Stimulated activated CD8-positive, alpha-beta memory T cell treated with anti-CD3 and anti-CD28 coated beads, Interleukin-12 subunit alpha, Interleukin-12 subunit beta, amount 100 ng/mL, for 1 hour (primary cell): Measurements from ENCODE around the gene KCNMB2.
"Not testable (repeated sequence)": the region's sequence is repeated elsewhere in the genome, so short reads cannot be mapped to it uniquely, and the experiment has no call there.

ENCODE experiments used
- DNase-seq: peaks from one replicate; pipeline ENCODE4 v3.0.0-alpha.2; 2020; ENCODE audit warnings: low read depth

The KCNMB2 gene

DNA sequence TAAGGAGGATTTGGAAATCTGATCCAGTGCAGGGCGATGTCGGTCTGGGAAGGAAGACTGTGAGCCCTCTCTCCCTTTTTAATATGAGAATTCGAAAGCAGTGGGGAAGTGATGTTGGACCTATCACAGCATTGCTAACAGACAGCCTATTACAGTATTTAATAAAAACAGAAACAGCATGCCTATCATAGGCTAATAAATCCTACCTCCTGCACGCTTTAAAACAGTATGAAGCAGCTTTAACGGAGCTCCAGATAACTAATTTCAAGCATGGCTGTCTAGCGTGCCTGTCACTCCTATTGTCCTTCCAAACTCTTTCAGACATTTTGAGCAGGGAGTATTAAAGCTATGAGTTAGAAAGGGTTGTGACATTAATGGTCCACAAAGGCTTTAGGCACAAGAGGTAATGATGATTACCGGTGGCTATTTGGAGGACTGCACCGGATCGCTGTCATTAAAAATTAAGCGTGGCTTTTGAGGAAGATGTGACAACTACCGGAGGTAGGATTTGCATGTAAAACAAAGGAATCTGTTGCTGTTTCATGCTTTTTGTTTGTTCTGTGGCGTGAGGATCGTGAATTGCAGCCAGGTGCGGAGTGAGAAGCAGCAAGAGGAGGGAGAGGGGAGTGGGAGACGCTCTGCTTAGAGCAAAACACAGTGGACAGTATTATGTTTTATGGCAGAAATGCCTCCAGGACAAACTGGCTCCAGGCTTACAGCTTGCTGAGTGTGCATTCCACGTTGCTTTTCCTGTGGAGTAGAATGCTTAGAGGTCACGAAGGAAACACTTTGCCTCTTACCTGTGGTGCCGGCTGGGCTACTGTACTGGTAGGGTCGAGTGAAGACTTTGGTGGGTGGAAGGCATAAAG, at the start of gene KCNMB2:
KCNMB2 (plus strand) TSS at position 226 of the 869 bp plus-strand sequence.
- no peak for DNase-seq

DNA sequence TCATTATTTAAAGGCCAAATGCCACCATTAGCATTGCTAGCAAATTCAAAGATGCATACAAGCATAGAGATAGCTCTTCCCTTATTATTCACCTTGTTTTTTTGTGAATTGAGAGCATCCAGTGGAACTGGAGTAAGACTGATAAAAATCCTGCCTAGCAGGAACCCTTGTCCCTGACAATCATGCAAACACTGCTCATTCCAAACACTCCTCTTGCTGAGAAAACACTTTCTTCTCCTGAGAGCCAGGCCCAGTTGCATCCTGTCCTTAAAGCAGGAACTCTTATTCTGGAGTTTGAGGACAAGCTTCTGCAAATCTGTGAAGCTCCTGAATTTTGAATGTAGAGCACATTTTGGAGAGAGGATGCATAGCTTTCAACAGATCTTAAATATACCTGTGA, 49.3 kb upstream of the KCNMB2 start:
- no peak for DNase-seq

DNA sequence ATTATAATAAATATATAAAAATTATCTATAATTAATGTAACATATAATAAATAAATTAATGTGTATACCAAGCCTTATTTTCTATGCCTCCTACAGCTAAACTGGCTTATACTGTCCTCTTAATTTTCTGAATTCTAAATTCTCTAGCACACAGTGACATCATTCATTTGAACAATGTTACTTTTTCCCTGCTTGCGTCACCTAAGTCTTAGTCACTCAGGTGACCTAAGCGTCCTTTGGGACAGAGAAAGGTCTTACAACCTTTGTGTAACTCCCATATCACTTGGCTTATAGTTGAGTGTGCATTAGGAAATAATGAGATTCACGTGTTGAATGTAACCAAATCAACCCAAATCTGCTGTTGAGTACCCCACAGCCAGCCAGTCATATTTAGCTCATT, 48.5 kb upstream of the KCNMB2 start:
- no peak for DNase-seq

DNA sequence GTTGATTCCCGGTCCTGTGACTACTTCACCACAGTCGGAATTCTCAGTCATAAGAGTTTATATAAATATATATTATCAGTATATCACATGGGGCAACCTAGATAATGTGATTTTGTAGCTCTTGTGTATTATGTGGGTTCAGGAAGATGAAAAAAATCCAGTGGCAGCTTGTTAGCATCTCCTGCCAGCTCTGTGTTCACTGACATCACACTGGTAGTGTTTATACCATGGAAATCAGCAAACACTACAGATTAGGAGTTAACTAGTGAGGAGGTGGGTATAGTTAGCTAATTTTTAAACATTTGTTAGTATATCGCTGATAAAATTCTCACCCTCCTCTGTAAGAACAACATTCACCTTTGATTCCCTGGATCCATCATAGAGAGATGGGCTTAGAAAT, 44.5 kb upstream of the KCNMB2 start:
- DNase-seq, result no peak

DNA sequence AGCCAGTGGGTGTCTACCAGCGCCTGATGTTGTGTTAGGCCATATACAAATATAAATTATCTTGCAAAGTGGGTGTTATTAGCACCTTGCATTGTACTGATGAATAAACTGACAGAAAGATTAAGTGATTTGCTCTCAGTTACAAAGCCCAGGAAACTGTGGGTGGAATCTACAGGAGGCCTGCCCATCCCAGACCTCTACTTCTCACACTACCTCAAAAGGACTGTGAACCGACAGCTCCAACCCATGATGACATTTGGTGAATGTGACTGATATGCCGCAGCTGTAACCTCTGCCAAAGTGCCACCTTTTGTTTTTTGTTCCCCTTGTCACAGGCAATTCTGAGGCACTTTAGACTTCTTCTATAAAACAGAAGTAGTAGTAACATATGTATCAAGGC, 43.7 kb upstream of the KCNMB2 start:
- DNase-seq, result no peak

DNA sequence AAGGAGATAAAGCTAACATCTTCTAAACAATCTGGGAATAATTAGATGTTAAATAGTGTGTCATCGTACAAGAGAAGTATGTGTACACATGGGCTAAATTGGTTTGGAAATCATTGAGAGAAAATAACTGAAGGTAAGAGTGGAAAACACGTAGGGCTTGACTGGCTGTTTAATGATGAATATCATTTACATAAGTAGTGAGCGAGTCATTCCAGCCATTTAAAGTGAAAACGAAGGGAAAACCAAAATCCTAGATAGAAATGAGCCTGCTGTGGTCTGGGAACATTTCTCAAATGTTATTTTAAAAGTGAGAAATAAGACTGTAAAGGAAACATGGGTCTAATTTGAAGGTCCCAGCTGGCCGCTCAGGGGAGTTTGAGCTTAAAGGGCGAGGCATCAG, 41.9 kb upstream of the KCNMB2 start:
- no peak for DNase-seq

DNA sequence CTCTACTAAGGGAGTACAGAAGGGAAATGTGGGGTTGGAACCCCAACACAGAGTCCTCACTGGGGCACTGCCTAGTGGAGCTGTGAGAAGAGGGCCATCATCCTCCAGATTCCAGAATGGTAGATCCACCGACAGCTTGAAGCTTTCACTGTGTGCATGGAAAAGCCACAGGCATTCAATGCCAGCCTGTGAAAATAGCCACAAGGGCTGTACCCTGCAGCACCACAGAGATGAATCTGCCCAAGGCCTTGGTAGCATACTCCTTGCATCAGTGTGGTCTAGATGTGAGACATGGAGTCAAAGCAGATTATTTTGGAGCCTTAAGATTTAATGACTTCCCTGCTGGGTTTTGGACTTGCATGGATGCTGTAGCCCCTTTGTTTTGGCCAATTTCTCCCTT, 39.3 kb upstream of the KCNMB2 start:
- DNase-seq, result no peak

DNA sequence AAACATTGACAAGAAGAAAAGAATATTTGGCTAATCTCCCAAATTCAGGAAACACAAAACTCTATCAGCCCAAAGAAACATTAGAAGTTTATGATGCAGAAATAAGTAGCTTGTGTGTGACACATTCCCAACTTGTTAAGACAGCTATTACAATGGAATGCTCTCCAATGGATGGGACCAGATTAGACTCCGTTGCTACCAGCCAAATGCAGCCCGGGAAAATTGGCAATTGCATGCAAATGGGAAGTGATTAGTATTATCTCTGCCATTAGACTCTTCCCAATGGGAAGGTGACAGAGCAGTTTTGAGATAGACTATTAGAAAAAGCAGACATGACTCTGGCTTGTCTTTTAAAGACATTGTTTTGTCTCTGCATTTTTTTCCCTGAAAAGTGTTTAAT, 37.4 kb upstream of the KCNMB2 start:
- no peak for DNase-seq

DNA sequence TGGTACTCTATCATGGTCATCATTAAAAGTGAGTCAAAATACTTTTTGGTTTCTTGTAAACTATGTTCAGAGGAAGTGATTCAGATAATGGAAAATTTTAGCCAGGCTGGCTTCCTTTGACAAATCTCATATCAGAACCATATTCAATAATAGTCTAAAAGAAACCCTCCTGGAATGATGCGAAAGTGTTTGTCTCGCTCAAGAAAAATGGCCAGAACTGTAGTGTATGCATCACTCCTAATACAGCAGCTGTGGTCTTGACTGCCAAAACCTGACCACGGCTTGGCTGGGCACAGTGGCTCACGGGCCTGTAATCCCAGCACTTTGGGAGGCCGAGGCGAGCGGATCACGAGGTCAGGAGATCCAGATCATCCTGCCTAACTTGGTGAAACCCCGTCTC, 35.6 kb upstream of the KCNMB2 start:
- DNase-seq, result no peak

DNA sequence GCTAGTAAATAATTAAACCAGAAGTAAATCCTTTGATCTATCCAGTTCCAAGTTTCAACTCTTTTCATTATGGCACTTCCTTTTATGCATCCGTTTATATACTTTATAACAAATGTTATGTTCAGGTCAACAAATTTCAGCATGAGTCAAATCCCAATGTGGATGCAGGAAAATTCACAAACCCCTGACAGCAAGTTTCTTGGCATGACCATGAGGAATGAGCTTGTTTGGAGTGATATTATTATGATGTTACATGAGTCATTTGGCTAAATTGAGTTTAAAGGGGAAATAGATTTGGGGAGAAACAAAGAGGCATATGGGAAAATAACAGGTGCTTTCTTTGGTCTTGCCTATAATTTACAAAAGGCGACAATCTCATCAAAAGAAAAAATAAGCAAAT, 32.1 kb upstream of the KCNMB2 start:
- DNase-seq, result no peak

DNA sequence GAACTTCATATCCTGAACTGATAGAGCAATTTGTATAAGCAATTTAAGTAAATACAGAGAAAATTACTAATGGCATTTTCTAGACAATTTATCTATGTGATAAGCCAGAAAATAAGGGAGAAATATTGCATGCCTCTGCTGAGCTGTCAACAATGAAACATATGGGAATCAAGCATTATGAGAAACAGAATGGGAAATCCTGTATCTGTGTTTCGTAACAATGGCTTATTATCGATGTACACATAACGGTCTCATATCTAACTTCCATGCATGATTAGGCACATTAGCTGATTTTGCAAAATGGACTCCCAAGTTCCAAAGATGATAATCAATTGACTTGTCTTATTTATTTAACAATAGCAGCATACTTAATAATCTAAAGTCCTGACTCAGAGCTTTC, 30.4 kb upstream of the KCNMB2 start:
- DNase-seq, result no peak

DNA sequence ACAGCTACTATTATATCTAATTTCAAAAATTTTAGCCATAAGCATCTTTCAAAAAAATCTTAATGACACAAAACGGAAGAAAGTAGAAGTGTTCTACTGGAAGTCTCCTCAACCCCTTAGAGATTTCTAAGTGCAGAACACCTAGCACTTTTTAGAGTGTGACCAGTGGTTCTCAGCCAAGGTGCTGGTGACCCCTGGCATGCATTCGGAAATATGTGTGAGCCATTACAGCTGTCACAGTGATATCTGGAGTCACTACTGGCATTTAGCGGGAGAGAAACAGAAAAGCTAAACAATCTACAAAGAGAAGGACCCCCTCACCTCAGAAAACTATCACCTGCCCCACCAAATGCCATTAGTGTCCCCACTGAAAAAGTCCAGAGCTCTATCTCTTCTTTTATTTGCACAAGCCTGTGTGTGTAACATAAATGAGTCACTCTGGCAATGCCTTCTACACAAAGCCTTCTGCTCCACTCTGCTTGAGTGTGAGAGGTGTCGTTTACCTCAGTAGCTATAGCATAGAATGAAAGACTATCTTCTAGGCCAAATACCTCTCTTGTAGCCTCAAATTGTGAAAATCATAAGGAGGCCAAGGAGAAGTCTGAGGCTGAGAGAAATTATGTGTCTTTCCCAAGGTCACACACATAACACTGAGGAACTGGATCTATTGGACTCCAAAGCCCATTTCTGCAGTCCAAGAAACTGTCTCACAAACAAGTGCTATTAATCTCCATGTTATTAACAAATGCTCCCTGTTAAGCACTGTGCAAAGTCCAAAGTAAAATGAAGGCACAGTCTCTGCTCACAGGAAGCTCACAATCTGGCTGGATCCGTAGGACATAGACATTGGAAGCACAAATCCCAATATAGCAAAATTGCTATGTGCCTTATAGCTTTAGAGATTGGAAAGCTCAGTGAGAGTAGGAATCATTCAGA, 28.5 kb upstream of the KCNMB2 start:
- no peak for DNase-seq

DNA sequence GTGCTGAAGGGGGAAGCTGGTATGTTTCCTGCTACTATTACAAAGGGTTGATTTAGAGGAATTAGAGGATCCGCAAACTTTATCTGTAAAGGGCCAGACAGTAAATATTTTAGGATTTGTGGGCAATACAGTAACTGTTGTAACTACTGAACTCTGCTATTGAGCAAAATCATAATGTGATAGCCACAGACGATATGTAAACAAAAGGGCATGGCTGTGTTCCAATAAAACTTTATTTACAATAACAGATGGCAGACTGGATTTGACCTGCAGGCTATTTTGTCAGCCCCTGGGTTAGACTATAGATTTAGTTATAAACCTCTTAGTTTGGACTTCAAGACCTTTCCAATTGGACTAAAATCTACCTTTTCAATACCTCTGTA, 27.8 kb upstream of the KCNMB2 start:
- no peak for DNase-seq

DNA sequence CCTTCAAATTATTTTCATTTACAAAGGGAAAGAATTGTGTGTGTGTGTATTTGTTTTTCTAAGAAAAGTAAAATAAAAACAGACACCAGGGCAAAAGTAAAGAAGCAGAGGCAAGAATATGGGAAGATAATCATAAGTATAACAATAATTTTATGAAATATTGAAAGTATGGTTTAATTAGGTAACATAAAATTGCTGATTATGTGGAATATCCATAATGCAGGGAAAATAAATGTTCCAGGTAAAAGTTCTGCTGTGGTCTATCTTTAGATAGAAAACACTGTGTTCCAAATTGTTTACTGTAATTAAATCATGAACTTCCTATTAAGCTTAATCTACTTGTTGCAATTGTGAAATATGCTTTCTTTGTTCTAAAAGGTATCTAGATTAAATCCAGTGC, 25.7 kb upstream of the KCNMB2 start:
- no peak for DNase-seq

DNA sequence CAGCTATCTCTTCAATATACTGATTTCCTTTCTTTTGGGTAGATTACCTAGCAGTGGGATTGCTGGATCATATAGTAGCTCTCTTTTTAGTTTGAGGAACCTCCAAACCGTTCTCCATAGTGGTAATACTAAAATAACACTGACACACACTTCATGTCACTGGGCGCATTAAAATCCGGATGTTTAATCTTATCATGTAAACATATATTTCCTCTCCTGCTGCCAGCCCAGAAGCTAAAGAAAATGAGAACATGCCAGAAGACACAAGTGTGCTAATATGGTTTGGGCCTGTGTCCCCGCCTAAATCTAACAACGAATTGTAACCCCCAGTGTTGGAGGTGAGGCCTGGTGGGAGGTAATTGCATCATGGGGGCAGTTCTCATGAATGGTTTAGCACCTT, 23.6 kb upstream of the KCNMB2 start:
- no peak for DNase-seq

DNA sequence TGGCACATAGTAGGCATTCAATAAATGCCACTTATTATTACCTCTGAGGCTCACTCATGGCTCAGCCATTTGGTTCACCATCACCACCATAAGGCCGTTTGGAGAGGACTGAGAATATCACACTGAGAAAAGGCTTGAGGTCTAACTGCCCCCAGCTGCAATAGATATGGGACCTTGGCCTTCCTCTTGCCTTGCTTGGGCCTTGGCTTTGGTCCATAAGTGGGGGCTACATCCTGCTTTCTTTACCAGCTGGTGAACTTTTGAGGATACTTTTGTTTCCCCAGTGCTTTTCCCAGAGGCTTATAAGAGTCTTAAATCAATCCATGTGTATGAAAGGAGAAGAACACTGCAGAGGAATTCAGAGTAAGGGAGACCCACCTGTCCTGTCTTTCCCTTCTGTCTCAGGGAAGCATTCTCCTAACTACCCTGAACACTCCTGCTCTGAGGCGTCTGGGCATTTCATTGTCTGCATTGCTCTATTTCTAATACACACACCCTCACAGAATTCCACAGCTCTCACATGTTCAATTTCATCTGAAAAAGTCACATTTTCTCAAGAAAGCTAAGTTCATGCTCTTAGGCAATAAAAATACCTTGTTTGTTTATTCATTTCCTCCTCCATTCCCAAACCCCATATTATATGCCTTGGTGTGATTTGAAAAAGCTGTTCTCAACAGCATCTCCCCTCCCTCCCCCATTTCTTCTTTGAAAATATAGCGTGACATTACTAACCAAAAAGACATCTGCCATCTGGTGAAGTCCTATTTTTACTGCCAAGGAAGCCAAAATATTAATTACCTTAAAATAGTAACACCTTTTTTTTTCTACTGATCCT, 22.5 kb upstream of the KCNMB2 start:
- DNase-seq, result no peak

DNA sequence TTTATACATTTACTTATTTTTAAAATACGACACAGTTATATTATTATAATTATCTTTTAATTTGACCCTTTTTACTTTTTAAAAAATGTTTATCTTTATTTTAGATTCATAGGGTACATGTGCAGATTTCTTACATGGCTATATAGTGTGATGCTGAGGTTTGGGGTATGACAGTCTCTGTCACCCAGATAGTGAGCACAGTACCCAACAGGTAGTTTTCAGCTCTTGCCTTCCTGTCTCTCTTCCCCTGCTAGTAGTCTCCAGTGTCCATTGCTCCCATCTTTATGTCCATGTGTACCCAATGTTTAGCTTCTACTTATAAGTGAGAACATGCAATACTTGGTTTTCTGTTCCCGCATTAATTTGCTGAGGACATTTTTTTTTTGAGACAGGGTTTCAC, 21.8 kb upstream of the KCNMB2 start:
- DNase-seq, result no peak

DNA sequence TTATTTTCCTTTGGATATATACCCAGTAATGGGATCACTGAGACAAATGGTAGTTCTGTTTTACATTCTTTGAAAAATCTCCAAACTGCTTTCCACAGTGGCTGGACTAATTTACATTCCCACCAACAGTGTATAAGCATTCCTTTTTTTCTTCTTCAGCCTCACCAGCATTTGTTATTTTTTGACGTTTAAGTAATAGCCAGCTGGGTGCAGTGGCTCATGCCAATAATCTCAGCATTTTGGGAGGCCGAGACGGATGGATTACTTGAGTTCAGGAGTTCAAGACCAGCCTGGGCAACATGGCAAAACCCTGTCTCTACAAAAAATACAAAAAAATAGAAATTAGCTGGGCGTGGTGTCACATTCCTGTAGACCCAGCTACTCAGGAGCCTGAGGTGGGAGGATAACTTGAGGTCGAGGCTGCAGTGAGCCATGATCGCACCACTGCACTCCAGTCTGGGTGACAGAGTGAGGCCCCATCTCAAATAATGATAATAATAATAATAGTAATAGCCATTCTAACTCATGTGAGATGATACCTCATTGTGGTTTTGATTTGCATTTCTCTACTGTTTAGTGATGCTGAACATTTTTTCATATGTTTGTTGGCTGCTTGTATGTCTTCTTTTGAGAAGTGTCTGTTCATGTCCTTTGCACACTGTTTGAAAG, 21.0 kb upstream of the KCNMB2 start:
- DNase-seq, result not testable (repeated sequence)

DNA sequence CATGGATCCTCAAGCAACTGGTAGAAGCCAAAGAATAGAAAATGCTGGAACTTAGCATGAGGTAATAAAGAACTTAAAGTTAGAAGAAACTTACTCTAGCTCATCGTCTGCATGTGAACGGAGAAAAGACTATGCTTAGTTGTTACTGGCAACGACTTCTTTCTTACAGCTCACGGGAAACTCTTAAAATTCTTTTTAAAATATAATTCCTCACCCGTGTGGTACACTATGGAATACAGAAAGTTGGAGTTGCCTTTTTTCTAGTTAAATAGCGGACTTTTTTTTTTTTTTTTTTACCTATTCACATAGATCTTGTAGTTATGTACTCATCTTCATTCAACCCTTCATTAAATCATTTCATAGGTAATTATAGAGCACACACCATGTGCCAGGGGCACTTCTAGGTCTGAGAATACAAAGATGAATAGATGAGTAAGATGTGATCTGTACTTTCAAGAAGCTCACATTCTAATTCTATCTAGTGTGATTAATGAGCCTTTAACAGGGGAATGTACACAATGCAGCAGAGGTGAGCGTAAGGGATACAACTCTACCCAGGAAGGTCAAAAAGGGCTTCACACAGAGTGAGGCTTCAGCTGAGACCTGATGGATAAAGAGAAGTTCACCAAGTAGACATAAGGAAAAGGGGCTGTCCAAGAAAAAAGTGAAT, 18.4 kb upstream of the KCNMB2 start:
- no peak for DNase-seq

DNA sequence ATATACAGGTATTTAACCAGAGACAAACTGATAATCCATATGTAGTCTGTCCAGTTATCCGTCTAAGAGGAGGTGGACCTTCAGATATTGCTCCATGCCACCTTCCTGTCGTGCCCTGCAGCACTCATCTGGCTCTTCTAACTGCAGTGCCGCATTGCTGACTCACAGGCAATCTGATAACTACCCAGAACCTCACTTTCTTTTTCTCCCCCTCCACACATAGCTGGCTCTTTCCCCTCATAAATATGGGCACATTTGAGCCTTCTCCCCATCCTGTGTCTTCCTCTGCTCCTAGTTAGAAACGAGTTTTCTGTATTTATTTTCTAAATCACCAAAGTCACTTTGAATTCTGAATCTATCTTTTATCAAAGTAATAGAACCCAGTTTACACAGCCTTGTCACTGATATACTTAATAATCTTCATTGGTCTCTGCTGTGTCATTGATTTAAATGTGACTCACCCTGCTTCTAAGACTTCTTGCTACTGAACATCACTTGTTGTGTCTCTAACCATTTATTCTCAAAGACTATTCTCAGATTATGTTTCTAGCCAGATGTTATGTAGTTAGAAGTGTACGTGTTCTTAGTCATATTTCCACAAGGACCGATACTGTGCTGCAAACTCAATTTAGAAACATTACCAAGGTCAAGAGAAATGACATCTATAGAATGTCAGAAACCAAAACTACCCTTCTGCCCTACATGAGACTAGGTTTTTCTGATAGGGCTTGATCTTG, 17.4 kb upstream of the KCNMB2 start:
- no peak for DNase-seq
